CD14-positive monocyte (primary cell): ENCODE measurements around the gene ATP2C2. TPM values are rescaled to one million over a fixed set of nuclear protein-coding genes. Genes with fewer than 3 reads are reported as not detected.

Experiments
- DNase-seq, 3 donors: peaks; one replicate each; pipeline ENCODE4 v3.0.0-alpha.2; 2011 to 2022
- H2AFZ ChIP-seq: 2 replicates; pipeline ENCODE4 v1.6.0; 2012; ENCODE audit warnings: mild to moderate bottlenecking, low read depth, low read length, inconsistent platforms; ENCODE audit not compliant: insufficient read depth, poor library complexity, severe bottlenecking
- H3K27ac ChIP-seq, 2 donors: 1 replicate in 1 of 2; 2 replicates in 1 of 2; pipeline ENCODE4 v1.5.1; 2012 to 2013; ENCODE audit warnings: low read length in 2 of 2, control low read depth in 1 of 2, inconsistent platforms in 1 of 2, low read depth in 1 of 2, mild to moderate bottlenecking in 1 of 2
- H3K27me3 ChIP-seq, 2 donors: one replicate each; pipeline versions ENCODE4 v1.6.0 to v1.6.1; 2011 to 2013; ENCODE audit warnings: low read length in 2 of 2; ENCODE audit not compliant: control insufficient read depth in 2 of 2, insufficient read depth in 2 of 2
- H3K36me3 ChIP-seq, 2 donors: replicated peaks in 1 of 2; 1 replicate in 1 of 2; 2 replicates in 1 of 2; pipeline versions ENCODE4 v1.5.1 to v1.6.1; 2012 to 2013; ENCODE audit warnings: low read length in 2 of 2, control low read depth in 1 of 2, inconsistent platforms in 1 of 2, mild to moderate bottlenecking in 1 of 2; ENCODE audit not compliant: insufficient read depth in 2 of 2, control insufficient read depth in 1 of 2
- H3K4me1 ChIP-seq, 2 donors: 1 replicate in 1 of 2; 2 replicates in 1 of 2; pipeline versions ENCODE4 v1.5.1 to v1.6.1; 2012 to 2013; ENCODE audit warnings: low read length in 2 of 2, control low read depth in 1 of 2, inconsistent platforms in 1 of 2, mild to moderate bottlenecking in 1 of 2, moderate library complexity in 1 of 2; ENCODE audit not compliant: insufficient read depth in 2 of 2, control insufficient read depth in 1 of 2
- H3K4me2 ChIP-seq: replicated peaks from 2 replicates; pipeline ENCODE3; 2012; ENCODE audit warnings: low read length, moderate library complexity, mild to moderate bottlenecking; ENCODE audit not compliant: poor library complexity, severe bottlenecking; ENCODE audit errors: extremely low read depth
- H3K4me3 ChIP-seq, 3 experiments: fragments of 200-600 bp in 1 of 3; sonication (generic) in 1 of 3; replicated peaks in 1 of 3; 1 replicate in 2 of 3; 2 replicates in 1 of 3; pipeline ENCODE4 v1.5.1; 2011 to 2013; ENCODE audit warnings: low read length in 3 of 3, mild to moderate bottlenecking in 3 of 3, control low read depth in 2 of 3, low read depth in 2 of 3, inconsistent platforms in 1 of 3, moderate library complexity in 1 of 3
- H3K79me2 ChIP-seq: 2 replicates; pipeline ENCODE4 v1.6.0; 2012; ENCODE audit warnings: mild to moderate bottlenecking, control low read depth, inconsistent platforms, low read length, moderate library complexity; ENCODE audit not compliant: insufficient read depth
- H3K9ac ChIP-seq: 2 replicates; pipeline ENCODE4 v1.6.0; 2017; ENCODE audit warnings: low read length, mild to moderate bottlenecking; ENCODE audit not compliant: insufficient read depth, poor library complexity, severe bottlenecking
- H3K9me3 ChIP-seq, 2 donors: replicated peaks in 1 of 2; 1 replicate in 1 of 2; 2 replicates in 1 of 2; pipeline versions ENCODE4 v1.5.1 to v1.6.1; 2012 to 2013; ENCODE audit warnings: low read length in 2 of 2, control low read depth in 1 of 2; ENCODE audit not compliant: control insufficient read depth in 1 of 2, insufficient read depth in 1 of 2
- H4K20me1 ChIP-seq: 2 replicates; pipeline ENCODE4 v1.6.0; 2012; ENCODE audit warnings: mild to moderate bottlenecking, low read length, control low read depth, moderate library complexity; ENCODE audit not compliant: insufficient read depth
- H3K27ac Mint-ChIP-seq, 7 donors: one replicate each; pipeline ENCODE4 v1.8.0; 2020; ENCODE audit warnings: mild to moderate bottlenecking in 7 of 7, mixed read lengths in 7 of 7, moderate library complexity in 6 of 7, inconsistent platforms in 2 of 7
- H3K27me3 Mint-ChIP-seq, 3 donors: one replicate each; pipeline ENCODE4 v1.8.0; 2021 to 2022; ENCODE audit warnings: low read depth in 3 of 3, mild to moderate bottlenecking in 3 of 3, mixed read lengths in 3 of 3, moderate library complexity in 3 of 3, inconsistent platforms in 1 of 3
- H3K36me3 Mint-ChIP-seq, 2 donors: one replicate each; pipeline ENCODE4 v1.8.0; 2020; ENCODE audit warnings: mixed read lengths in 2 of 2, inconsistent platforms in 1 of 2, mild to moderate bottlenecking in 1 of 2
- H3K4me1 Mint-ChIP-seq: one replicate; pipeline ENCODE4 v1.8.0; 2020; ENCODE audit warnings: mild to moderate bottlenecking, mixed read lengths
- H3K4me3 Mint-ChIP-seq, 2 donors: one replicate each; pipeline ENCODE4 v1.8.0; 2020; ENCODE audit warnings: mild to moderate bottlenecking in 2 of 2, mixed read lengths in 2 of 2, moderate library complexity in 1 of 2
- H3K9me3 Mint-ChIP-seq, 7 donors: one replicate each; pipeline ENCODE4 v1.8.0; 2020 to 2022; ENCODE audit warnings: mixed read lengths in 7 of 7, mild to moderate bottlenecking in 6 of 7, moderate library complexity in 6 of 7, inconsistent platforms in 2 of 7
- CTCF ChIP-seq: fragments of 200-600 bp; IDR thresholded peaks from one replicate; pipeline ENCODE4 v1.8.0; 2022; ENCODE audit warnings: antibody characterized with exemption, mild to moderate bottlenecking
- WGBS: methylation state at CpG from one replicate; pipeline ENCODE4 v1.1.5; 2013; ENCODE audit warnings: missing lambda C conversion rate; ENCODE audit not compliant: insufficient coverage; 5-methylcytosine and 5-hydroxymethylcytosine counted together
- intact Hi-C, 2 donors: fragments of 100-400 bp; cut with micrococcal nuclease; formaldehyde crosslinking; loops; one replicate each; pipeline versions ENCODE4 v1.15.0 to v1.15.1; 2023
- polyA plus RNA-seq, 3 donors: library from polyadenylated mRNA; depleted of rRNA in 1 of 3; unstranded in 2 of 3; stranded (reverse) in 1 of 3; fragments of 300-500 nt in 2 of 3; fragments of >200 nt in 1 of 3; fragmentation: Illumina TruSeq in 2 of 3; gene quantifications; 1 replicate in 2 of 3; 2 replicates in 1 of 3; pipeline ENCODE4 v1.2.3, GENCODE V29; 2012 to 2021

Gene ATP2C2
- polyA plus RNA-seq, 3 donors = 0.05 TPM; not detected in 2

GRCh38 chr16:84369105-84369504, 767 bp downstream of the ATP2C2 start:
- H3K4me2 ChIP-seq = no peak overlapping the region
- H3K9ac ChIP-seq = no peak overlapping the region
- Mint-ChIP-seq H3K9me3 (peaks cover 0 to 12% (median 3%) of the 10 kb centered on the region in 7 donors), H3K36me3 (peaks cover 0 to 4% of the 10 kb centered on the region in 2 donors), H3K27ac (no peak overlapping the region), H3K4me1 (peaks cover 11% of the 10 kb centered on the region), H3K4me3 (peak overlapping the region in 1 of 2 donors; percentile 86), H3K27me3 (peaks cover 55 to 70% (median 66%) of the 10 kb centered on the region in 3 donors)
- intact Hi-C loops = no loop called here
- DNase-seq = no peak
- no peaks in the 10 kb centered on the region for H3K36me3 ChIP-seq
- H3K4me1 ChIP-seq = peaks cover 9 to 15% of the 10 kb centered on the region in 2 donors
- WGBS = 66% methylated on average over 7 of the region's 7 CpGs
- no peak overlapping the region for H2AFZ ChIP-seq
- H3K4me3 ChIP-seq = no peak overlapping the region
- no peaks in the 10 kb centered on the region for H3K79me2 ChIP-seq
- no peak overlapping the region for H3K27ac ChIP-seq
- H4K20me1 ChIP-seq = no peaks in the 10 kb centered on the region
- peaks cover 26 to 54% of the 10 kb centered on the region in 2 donors for H3K27me3 ChIP-seq
- peaks cover 0 to 21% of the 10 kb centered on the region in 2 donors for H3K9me3 ChIP-seq
- TF ChIP-seq CTCF = no peak

- WGBS = 62% methylated on average over 7 of the region's 11 CpGs
- no peak for TF ChIP-seq CTCF
- no peak overlapping the region for H2AFZ ChIP-seq
Observed at GRCh38 chr16:84369938-84370627, 1.7 kb downstream of the ATP2C2 start.

More at GRCh38 chr16:84369938-84370627, 1.7 kb downstream of the ATP2C2 start:
- no peak overlapping the region for H3K27ac ChIP-seq
- Mint-ChIP-seq H3K4me3 (peak overlapping the region in 1 of 2 donors; percentile 66), H3K27ac (no peak overlapping the region), H3K36me3 (peaks cover 0 to 4% of the 10 kb centered on the region in 2 donors), H3K4me1 (peaks cover 11% of the 10 kb centered on the region), H3K27me3 (peaks cover 52 to 66% (median 65%) of the 10 kb centered on the region in 3 donors), H3K9me3 (peaks cover 0 to 12% (median 3%) of the 10 kb centered on the region in 7 donors)
- H3K9me3 ChIP-seq = peaks cover 0 to 21% of the 10 kb centered on the region in 2 donors
- no peak overlapping the region for H3K9ac ChIP-seq
- intact Hi-C loops = no loop called here
- H3K4me2 ChIP-seq = no peak overlapping the region
- peaks cover 26 to 54% of the 10 kb centered on the region in 2 donors for H3K27me3 ChIP-seq
- H4K20me1 ChIP-seq = no peaks in the 10 kb centered on the region
- no peaks in the 10 kb centered on the region for H3K79me2 ChIP-seq
- H3K4me1 ChIP-seq = peaks cover 9 to 15% of the 10 kb centered on the region in 2 donors
- DNase-seq = no peak
- H3K4me3 ChIP-seq = no peak overlapping the region
- no peaks in the 10 kb centered on the region for H3K36me3 ChIP-seq
